ENCODE data around the gene PFDN4. TPM values are rescaled to one million over a fixed set of nuclear protein-coding genes. Genes with fewer than 3 reads are reported as not detected.

Gene PFDN4
- 22.2 TPM for total RNA-seq
- long read RNA-seq, transcript PFDN4-201 (4 exons, 1,462 nt) = major isoform, 10 of 21 reads
- long read RNA-seq, partial matches to known transcripts = 3 of 21 reads
- long read RNA-seq, other reads (novel, unspliced or antisense) = 6 of 21 reads

GRCh38 chr20:54207743-54208547 lies at the start of gene PFDN4:
TSS of gene PFDN4 (plus strand) at chr20:54208087. CDS start at chr20:54208101, 14 bp downstream.
- intact Hi-C loops (cut with micrococcal nuclease) = no loop called here
- DNase-seq (peak; percentile 91), ATAC-seq (peak; percentile 98)

GRCh38 chr20:54158226-54158625 lies 49.7 kb upstream of the PFDN4 start:
- ATAC-seq = no peak
- intact Hi-C loops (cut with micrococcal nuclease) = no loop called here

GRCh38 chr20:54158856-54159418 lies 49.0 kb upstream of the PFDN4 start:
- DNase-seq (no peak), ATAC-seq (no peak)
- intact Hi-C loops (cut with micrococcal nuclease) = no loop called here

More at GRCh38 chr20:54158226-54158625, 49.7 kb upstream of the PFDN4 start:
- no peak for DNase-seq

- ATAC-seq (no peak), DNase-seq (no peak)
- intact Hi-C loops (cut with micrococcal nuclease) = no loop called here
These were observed 47.6 kb upstream of the PFDN4 start for GRCh38 chr20:54160065-54161007.

GRCh38 chr20:54161008-54161820 lies 46.7 kb upstream of the PFDN4 start:
- DNase-seq (no peak), ATAC-seq (no peak)
- intact Hi-C loops (cut with micrococcal nuclease) = no loop called here

- no peak for ATAC-seq
- DNase-seq = no peak
- intact Hi-C loops (cut with micrococcal nuclease) = no loop called here
These were observed 46.1 kb upstream of the PFDN4 start for GRCh38 chr20:54161821-54162149.

GRCh38 chr20:54162378-54163009 lies 45.4 kb upstream of the PFDN4 start:
- DNase-seq (no peak), ATAC-seq (no peak)
- intact Hi-C loops (cut with micrococcal nuclease) = no loop called here

GRCh38 chr20:54163402-54163801 lies 44.5 kb upstream of the PFDN4 start:
- intact Hi-C loops (cut with micrococcal nuclease) = no loop called here
- DNase-seq (no peak), ATAC-seq (no peak)

GRCh38 chr20:54165014-54165413 lies 42.9 kb upstream of the PFDN4 start:
- intact Hi-C loops (cut with micrococcal nuclease) = no loop called here
- no peak for ATAC-seq
- DNase-seq = no peak

- DNase-seq = no peak
- ATAC-seq = no peak
- intact Hi-C loops (cut with micrococcal nuclease) = no loop called here
These were observed 42.1 kb upstream of the PFDN4 start for GRCh38 chr20:54165803-54166202.

- intact Hi-C loops (cut with micrococcal nuclease) = no loop called here
- no peak for DNase-seq
- ATAC-seq = no peak
These were observed 40.8 kb upstream of the PFDN4 start for GRCh38 chr20:54166987-54167662.

GRCh38 chr20:54167909-54168872 lies 39.7 kb upstream of the PFDN4 start:
- DNase-seq = no peak
- intact Hi-C loops (cut with micrococcal nuclease) = no loop called here
- ATAC-seq = no peak

GRCh38 chr20:54168961-54169862 lies 38.7 kb upstream of the PFDN4 start:
- ATAC-seq = no peak
- no peak for DNase-seq
- intact Hi-C loops (cut with micrococcal nuclease) = no loop called here

- intact Hi-C loops (cut with micrococcal nuclease) = no loop called here
- no peak for DNase-seq
- ATAC-seq = no peak
These were observed 37.8 kb upstream of the PFDN4 start for GRCh38 chr20:54170026-54170471.

- intact Hi-C loops (cut with micrococcal nuclease) = no loop called here
- no peak for DNase-seq
- ATAC-seq = no peak
These were observed 36.9 kb upstream of the PFDN4 start for GRCh38 chr20:54170963-54171362.

GRCh38 chr20:54172532-54172855 lies 35.4 kb upstream of the PFDN4 start:
- DNase-seq (no peak), ATAC-seq (no peak)
- intact Hi-C loops (cut with micrococcal nuclease) = no loop called here
